NCI-H748 (cell line): ENCODE results near the gene LMNA.
"Not testable (repeated sequence)": the region's sequence is repeated elsewhere in the genome, so short reads cannot be mapped to it uniquely, and the experiment has no call there.

Experiments used
- DNase-seq: peaks from one replicate; lab custom pipeline; 2025; ENCODE audit not compliant: unreplicated experiment; lab: John Stamatoyannopoulos, UW

The LMNA gene

GRCh38 chr1:156160743-156161171, 46.2 kb downstream of the LMNA start:
- DNase-seq: peak; percentile 80

GRCh38 chr1:156162430-156163037, 48.0 kb downstream of the LMNA start:
- no peak for DNase-seq

- DNase-seq: no peak
Observed at GRCh38 chr1:156163712-156164111, 49.2 kb downstream of the LMNA start.

GRCh38 chr1:156164125-156164831, 49.8 kb downstream of the LMNA start:
- no peak for DNase-seq

- no peak for DNase-seq
Observed at GRCh38 chr1:156165083-156165482, 50.6 kb downstream of the LMNA start.

- no peak for DNase-seq
Observed at GRCh38 chr1:156167536-156167935, 53.0 kb downstream of the LMNA start.

GRCh38 chr1:156172696-156173470, 58.4 kb downstream of the LMNA start:
- DNase-seq: no peak

- DNase-seq: no peak
Observed at GRCh38 chr1:156176610-156177210, 62.2 kb downstream of the LMNA start.

GRCh38 chr1:156177919-156178654, 63.6 kb downstream of the LMNA start:
- DNase-seq: no peak

GRCh38 chr1:156180471-156180870, 66.0 kb downstream of the LMNA start:
- DNase-seq: no peak

- not testable (repeated sequence) for DNase-seq
Observed at GRCh38 chr1:156181391-156181924, 66.9 kb downstream of the LMNA start.

- DNase-seq: not testable (repeated sequence)
Observed at GRCh38 chr1:156182010-156182779, 67.7 kb downstream of the LMNA start.

GRCh38 chr1:156186347-156187177, 72.1 kb downstream of the LMNA start:
- DNase-seq: not testable (repeated sequence)
